Testis (tissue), 2 donors: ENCODE data around the gene CELSR3.

Source experiments
- POLR2A ChIP-seq: fragments of 450-650 bp; IDR thresholded peaks from one replicate; pipeline ENCODE4 v1.6.1; 2017; ENCODE audit warnings: antibody characterized with exemption, mild to moderate bottlenecking, moderate library complexity
- TF ChIP-seq, protein P1 (sequence below), 3 experiments: fragments of 450-650 bp in 2 of 3; fragments of 200-600 bp in 1 of 3; sonication (generic) in 1 of 3; IDR thresholded peaks; one replicate each; pipeline ENCODE4 v1.5.1; 2016 to 2019; ENCODE audit warnings: antibody characterized with exemption in 3 of 3, mild to moderate bottlenecking in 2 of 3, moderate library complexity in 1 of 3

DNA sequence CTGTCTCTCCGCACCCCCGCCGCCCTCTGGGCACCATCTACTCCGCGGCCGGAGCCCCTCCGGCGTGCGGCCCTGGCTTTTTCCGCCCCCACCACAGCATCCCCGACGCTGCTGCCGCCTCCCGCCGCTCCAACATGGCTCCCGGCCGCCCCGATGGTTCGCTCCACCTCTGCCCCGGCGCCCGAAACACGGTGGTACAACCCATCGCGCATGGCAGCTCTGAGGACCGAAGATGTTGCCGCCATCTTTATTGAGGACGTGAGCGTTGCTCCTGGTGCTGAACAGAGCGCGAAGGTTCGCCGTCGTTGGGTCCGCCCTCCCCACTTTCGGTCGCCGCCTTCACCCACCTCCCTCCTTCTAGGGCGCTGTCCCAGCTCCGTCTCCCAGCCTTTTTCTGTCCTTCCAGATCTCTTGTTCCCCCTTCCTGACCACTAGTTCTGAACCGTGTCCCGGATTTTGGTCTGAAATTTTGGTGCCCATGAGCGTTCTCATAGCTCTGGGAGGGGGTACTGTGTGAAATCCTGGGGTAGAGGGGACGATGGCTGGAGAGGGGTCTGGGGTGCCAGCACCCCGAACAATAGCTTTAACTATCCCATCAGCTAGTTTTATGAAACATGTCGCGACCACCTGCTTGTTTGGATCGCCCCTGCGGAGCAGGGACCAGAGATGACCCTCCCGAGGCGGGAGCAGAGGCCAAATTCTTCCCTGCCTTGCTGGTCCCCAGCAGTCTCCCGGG is at the start of gene CELSR3:
- TF ChIP-seq, protein P1, sequence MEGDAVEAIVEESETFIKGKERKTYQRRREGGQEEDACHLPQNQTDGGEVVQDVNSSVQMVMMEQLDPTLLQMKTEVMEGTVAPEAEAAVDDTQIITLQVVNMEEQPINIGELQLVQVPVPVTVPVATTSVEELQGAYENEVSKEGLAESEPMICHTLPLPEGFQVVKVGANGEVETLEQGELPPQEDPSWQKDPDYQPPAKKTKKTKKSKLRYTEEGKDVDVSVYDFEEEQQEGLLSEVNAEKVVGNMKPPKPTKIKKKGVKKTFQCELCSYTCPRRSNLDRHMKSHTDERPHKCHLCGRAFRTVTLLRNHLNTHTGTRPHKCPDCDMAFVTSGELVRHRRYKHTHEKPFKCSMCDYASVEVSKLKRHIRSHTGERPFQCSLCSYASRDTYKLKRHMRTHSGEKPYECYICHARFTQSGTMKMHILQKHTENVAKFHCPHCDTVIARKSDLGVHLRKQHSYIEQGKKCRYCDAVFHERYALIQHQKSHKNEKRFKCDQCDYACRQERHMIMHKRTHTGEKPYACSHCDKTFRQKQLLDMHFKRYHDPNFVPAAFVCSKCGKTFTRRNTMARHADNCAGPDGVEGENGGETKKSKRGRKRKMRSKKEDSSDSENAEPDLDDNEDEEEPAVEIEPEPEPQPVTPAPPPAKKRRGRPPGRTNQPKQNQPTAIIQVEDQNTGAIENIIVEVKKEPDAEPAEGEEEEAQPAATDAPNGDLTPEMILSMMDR (IDR thresholded peaks at IDR 0.05) = no peak
- peak; percentile 44 for TF ChIP-seq POLR2A
